HG02885 (cell line): Measurements from ENCODE around the gene HSPBP1.
"Not testable (repeated sequence)": the region's sequence is repeated elsewhere in the genome, so short reads cannot be mapped to it uniquely, and the experiment has no call there.

Experiments
- ATAC-seq: cut with Tn5 transposase; IDR thresholded peaks from one replicate; pipeline ENCODE4 v1.9.1; 2021; ENCODE audit warnings: mild to moderate bottlenecking; ENCODE audit not compliant: unreplicated experiment, poor library complexity

The HSPBP1 gene

GRCh38 chr19:55224679-55225414, 55.1 kb downstream of the HSPBP1 start:
- not testable (repeated sequence) for ATAC-seq

- no peak for ATAC-seq
Observed at GRCh38 chr19:55224038-55224665, 55.8 kb downstream of the HSPBP1 start.

- ATAC-seq: no peak
Observed at GRCh38 chr19:55223291-55224037, 56.4 kb downstream of the HSPBP1 start.

DNA sequence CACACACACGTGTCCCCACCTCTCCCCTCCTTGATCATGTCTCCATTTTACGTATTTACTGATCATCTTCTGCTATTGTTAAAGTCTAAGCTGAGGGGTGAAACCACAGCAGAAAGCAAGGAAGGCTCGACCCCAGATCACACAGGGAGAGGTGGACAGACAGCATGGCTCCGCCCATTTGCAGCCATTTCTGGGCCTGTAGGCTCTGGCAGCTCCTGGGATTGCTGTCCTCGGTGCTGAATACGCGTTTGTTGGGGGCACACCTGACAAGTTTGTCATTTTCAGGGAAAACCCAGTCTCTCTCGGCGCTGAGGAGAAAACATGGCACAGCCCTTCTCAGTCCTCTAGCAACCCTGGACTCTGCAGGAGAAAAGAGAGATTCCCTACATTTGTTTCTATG, 59.4 kb downstream of the HSPBP1 start:
- ATAC-seq: no peak

GRCh38 chr19:55216461-55217198, 63.3 kb downstream of the HSPBP1 start:
- no peak for ATAC-seq

- no peak for ATAC-seq
Observed at GRCh38 chr19:55213547-55213946, 66.4 kb downstream of the HSPBP1 start.

- no peak for ATAC-seq
Observed at GRCh38 chr19:55212447-55212846, 67.5 kb downstream of the HSPBP1 start.
